ENCODE results near the gene TANGO2. TPM values are rescaled to one million over a fixed set of nuclear protein-coding genes. Genes with fewer than 3 reads are reported as not detected.

TANGO2 gene
- total RNA-seq, 1 donor from 2014 or later, result 44.2 TPM

DNA sequence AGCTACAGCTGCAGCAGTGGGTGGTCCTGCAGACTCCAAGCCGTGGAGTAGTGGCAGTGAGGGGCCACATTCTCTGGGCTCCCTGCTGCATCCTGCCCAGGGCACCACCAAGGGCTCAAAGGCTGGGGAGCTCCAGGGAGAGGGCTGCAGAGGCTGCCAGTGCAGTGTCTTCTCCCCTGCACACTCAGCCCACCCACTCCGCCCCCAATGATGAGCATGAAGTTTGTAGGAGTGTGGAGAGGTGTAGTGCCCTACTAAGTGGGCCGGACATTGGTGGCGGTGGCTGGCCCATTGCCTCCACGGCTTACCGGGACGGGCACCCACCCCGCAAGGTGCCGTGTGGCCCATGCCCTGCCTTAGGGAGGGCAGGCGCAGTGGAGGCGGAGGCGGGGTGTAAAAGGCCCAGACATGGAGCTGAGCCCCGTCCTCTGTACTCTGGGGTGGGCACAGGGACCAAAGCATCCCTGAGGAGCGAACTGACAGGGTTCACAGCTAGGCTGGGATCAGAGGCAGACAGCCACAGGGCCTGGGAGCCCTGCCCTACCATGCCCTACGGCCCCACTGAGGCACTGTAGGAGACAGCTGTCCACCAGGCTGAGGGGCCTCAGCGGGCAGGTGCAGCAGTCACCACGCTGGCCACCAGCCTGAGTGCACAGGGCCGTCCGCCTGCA is 23.2 kb upstream of the TANGO2 start:
- TF ChIP-seq, protein P1, sequence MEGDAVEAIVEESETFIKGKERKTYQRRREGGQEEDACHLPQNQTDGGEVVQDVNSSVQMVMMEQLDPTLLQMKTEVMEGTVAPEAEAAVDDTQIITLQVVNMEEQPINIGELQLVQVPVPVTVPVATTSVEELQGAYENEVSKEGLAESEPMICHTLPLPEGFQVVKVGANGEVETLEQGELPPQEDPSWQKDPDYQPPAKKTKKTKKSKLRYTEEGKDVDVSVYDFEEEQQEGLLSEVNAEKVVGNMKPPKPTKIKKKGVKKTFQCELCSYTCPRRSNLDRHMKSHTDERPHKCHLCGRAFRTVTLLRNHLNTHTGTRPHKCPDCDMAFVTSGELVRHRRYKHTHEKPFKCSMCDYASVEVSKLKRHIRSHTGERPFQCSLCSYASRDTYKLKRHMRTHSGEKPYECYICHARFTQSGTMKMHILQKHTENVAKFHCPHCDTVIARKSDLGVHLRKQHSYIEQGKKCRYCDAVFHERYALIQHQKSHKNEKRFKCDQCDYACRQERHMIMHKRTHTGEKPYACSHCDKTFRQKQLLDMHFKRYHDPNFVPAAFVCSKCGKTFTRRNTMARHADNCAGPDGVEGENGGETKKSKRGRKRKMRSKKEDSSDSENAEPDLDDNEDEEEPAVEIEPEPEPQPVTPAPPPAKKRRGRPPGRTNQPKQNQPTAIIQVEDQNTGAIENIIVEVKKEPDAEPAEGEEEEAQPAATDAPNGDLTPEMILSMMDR (IDR thresholded peaks at IDR 0.05; ENCODE audit: insufficient read depth, low read length, severe bottlenecking), result no peak
- Histone ChIP-seq H3K4me3 (ENCODE audit: low read depth, low read length) (no peak overlapping the region), H3K36me3 (ENCODE audit: control insufficient read depth, insufficient read depth, low read length) (no peaks in the 10 kb centered on the region), H3K27me3 (ENCODE audit: control insufficient read depth, insufficient read depth, low read length) (peaks cover 4% of the 10 kb centered on the region)
- DNase-seq (ENCODE audit: low read depth) (no peak), FAIRE-seq (no peak)

DNA sequence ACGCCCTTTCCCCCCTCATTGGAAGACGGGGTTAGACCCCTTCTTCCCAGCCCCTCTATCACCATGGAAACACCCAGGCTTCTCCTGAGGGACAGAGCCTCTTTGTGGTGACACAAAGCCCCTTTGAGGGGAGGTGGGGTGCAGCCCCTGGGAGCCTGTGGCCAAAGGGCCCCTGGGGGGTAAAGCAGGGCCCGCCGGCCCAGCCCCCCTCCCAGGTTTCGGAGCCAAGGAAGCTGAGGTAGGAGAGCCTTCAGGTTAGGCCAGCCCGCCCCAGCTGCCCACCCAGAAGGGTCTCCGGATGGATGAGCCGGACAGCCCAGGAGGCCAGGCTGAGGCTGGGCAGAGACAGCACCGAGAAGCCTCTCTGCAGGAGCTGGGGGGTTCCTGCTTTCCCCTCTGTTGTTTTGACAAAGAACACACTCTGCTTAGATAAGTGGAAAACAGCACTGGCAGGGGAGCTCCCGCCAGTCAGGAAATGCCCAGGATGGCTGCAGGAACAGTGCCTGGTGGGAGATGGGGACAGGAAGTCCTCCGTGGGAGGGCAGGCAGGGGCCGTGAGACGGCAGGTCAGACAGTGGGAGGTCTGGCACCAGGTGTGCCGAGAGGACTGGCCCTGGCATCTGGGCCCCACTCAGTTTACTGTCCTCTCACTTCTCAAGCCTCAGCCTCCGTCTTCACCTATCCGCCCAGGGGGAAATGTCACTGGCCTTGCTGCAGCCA is 22.5 kb upstream of the TANGO2 start:
- TF ChIP-seq, protein P1 (IDR thresholded peaks at IDR 0.05; ENCODE audit: insufficient read depth, low read length, severe bottlenecking), result no peak
- DNase-seq (ENCODE audit: low read depth) (no peak), FAIRE-seq (no peak)
- Histone ChIP-seq H3K36me3 (ENCODE audit: control insufficient read depth, insufficient read depth, low read length) (no peaks in the 10 kb centered on the region), H3K4me3 (ENCODE audit: low read depth, low read length) (no peak overlapping the region), H3K27me3 (ENCODE audit: control insufficient read depth, insufficient read depth, low read length) (peaks cover 4% of the 10 kb centered on the region)

DNA sequence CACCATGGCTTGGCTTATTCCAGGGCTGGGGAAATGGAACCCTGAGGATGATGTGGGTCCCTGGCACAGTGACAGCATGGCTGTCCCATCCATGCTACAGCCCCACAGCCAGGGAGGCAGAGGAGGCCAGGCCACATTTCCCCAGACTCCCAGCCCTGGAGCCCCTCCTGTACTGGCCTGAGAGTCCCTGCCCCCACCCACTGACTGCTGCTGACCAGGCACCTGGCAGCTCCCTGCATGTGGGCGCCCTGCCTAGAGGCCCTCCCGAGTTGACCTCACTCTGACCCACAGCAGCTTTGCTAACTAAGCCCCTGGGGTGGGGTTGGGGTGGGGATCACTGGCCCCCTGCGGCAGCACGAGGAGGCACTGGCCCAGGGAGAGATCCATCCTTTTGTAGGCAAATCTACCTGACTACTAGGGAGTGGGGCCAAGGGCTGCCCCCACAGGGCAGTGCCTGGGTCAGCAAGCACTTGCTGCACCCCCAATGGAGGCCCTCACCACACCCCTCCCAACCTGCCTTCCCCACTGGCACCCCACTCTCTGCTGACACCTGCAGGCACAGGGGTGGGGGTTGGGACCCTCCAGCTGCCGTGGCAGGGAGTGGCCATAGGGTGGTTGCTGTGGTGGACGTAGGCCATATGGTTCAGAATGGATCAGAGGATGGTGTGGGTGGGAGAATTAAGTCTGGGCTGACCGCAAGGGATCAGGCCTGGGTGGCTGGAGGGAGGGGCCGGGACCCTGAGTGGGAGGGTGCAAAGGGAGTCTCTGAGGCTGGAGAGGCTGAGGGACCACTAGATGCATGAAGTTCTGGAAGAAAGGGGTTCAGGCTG is 21.7 kb upstream of the TANGO2 start:
- Histone ChIP-seq H3K4me3 (ENCODE audit: low read depth, low read length) (no peak overlapping the region), H3K36me3 (ENCODE audit: control insufficient read depth, insufficient read depth, low read length) (no peaks in the 10 kb centered on the region), H3K27me3 (ENCODE audit: control insufficient read depth, insufficient read depth, low read length) (peaks cover 4% of the 10 kb centered on the region)
- TF ChIP-seq, protein P1 (IDR thresholded peaks at IDR 0.05; ENCODE audit: insufficient read depth, low read length, severe bottlenecking), result no peak
- DNase-seq (ENCODE audit: low read depth), result no peak
- FAIRE-seq, result no peak

DNA sequence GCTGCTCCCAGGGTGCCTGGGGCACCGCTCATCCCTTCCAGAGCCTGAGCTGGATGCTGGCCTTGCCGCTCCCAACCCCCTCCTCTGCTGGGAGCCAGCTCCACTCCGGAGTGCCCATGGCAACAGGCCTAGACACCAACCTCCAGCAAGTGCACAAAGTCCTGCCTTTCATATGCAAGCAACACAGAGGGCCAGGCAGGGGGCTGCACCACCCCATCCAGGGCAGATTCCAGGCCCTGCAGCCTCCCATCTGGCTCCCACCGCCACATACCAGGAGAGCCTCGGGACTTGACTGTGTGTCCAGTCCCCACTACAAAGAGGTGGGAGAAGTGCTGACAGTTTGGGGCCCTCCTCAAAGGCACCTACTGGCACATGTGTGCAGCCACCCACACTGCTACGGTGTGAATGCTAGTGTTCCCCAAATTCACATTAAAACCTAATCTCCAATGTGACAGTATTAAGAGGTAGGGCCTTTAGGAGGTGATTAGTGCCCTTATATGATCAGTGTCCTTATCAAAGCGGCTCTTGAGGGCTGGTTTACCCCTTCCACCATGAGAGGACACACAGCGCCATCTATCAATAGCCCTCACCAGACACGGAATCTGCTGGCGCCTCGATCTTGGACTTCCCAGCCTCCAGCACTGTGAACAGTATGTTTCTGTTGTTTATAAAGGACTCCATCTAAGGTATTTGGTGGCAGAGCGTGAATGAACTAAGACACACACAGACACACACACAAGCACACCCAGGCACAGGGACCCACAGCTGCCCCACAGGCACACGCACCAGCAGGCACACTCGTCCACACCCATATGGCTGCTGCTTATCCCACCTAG is 20.4 kb upstream of the TANGO2 start:
- FAIRE-seq, result no peak
- Histone ChIP-seq H3K4me3 (ENCODE audit: low read depth, low read length) (no peak overlapping the region), H3K36me3 (ENCODE audit: control insufficient read depth, insufficient read depth, low read length) (no peaks in the 10 kb centered on the region), H3K27me3 (ENCODE audit: control insufficient read depth, insufficient read depth, low read length) (peaks cover 4% of the 10 kb centered on the region)
- TF ChIP-seq, protein P1 (IDR thresholded peaks at IDR 0.05; ENCODE audit: insufficient read depth, low read length, severe bottlenecking), result no peak
- no peak for DNase-seq (ENCODE audit: low read depth)

DNA sequence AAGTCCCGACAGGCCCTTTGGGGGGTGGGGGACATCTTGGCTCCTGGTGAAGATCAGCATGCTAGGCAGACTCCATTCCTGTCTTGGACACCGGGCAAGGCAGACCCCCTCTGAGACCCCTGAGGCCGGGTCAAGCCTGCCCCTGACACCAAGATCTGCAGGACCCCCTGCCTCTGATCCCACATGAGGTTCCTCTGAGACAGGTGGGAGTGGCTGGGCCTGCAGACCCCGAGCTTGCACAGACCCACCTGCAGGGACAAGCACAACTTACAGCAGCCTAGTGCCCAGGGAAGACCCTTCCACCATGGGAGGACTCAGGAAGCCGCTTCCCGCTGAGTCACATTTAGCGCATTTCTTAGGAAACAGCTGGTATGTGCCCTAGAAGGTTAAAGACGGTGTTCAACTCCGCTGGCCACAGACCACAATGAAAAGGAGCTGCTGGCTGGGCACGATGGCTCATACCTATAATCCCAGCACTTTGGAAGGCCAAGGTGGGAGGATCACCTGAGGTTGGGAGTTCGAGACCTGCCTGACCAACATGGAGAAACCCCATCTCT is 19.8 kb upstream of the TANGO2 start:
- Histone ChIP-seq H3K27me3 (ENCODE audit: control insufficient read depth, insufficient read depth, low read length) (peaks cover 4% of the 10 kb centered on the region), H3K4me3 (ENCODE audit: low read depth, low read length) (no peak overlapping the region), H3K36me3 (ENCODE audit: control insufficient read depth, insufficient read depth, low read length) (no peaks in the 10 kb centered on the region)
- no peak for DNase-seq (ENCODE audit: low read depth)
- FAIRE-seq, result no peak
- TF ChIP-seq, protein P1 (IDR thresholded peaks at IDR 0.05; ENCODE audit: insufficient read depth, low read length, severe bottlenecking), result no peak
